SH-SY5Y (cell line): ENCODE measurements around the gene DYNC1LI1.

Source experiments
- GATA2 ChIP-seq: IDR thresholded peaks from 2 replicates; pipeline ENCODE4 v1.6.1; 2011; ENCODE audit warnings: mild to moderate bottlenecking, low read depth, low read length
- GATA3 ChIP-seq: IDR thresholded peaks from 2 replicates; pipeline ENCODE4 v1.6.1; 2011; ENCODE audit warnings: low read depth, mild to moderate bottlenecking, low read length, moderate library complexity

GRCh38 chr3:32482693-32483092 is 88.0 kb downstream of the DYNC1LI1 start:
- TF ChIP-seq GATA2 (no peak), GATA3 (no peak)
